Measurements from ENCODE around the gene ACTL6B.

Gene ACTL6B

DNA sequence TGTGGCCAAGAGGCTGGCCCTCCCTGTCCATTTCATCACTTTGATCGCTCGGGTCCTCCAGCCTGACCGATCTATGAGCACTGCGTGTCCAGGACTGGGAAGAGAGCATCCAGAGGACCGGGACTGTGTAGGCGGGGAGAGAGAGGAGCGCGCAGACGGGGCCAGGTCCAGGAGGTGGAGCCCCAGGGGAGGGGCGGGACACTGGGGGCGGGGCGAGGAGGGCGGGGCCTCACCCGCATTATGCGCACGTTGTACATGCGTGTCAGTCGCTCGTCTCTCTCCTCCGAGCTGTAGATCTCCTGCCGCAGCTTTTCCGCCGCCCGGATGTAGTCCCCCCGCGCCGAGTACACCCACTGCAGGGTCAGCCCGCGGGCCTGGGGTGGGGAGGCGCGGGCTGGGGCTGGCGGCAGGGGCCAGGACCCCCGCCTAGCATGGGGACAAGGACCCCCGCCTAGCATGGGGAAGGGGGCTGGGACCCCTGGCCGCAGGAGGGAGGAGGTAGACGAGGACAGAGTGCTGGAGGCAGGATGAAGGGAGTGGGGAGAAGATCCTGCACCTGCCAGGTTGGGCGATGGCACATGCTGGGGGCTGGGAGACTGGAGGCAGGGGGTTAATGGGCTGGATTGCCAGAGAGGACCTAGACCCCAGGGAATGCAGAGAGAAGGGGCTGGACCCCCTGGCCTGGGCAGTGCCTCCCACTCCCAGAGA, 29.6 kb downstream of the ACTL6B start:
- peak; percentile 80 for DNase-seq

GRCh38 chr7:100626055-100626454, 30.2 kb downstream of the ACTL6B start:
- no peak for DNase-seq

GRCh38 chr7:100623951-100624824, 32.1 kb downstream of the ACTL6B start:
- DNase-seq = no peak

- DNase-seq = no peak
These were observed 34.7 kb downstream of the ACTL6B start for GRCh38 chr7:100621554-100621953.

GRCh38 chr7:100620804-100621203, 35.4 kb downstream of the ACTL6B start:
- DNase-seq = no peak

DNA sequence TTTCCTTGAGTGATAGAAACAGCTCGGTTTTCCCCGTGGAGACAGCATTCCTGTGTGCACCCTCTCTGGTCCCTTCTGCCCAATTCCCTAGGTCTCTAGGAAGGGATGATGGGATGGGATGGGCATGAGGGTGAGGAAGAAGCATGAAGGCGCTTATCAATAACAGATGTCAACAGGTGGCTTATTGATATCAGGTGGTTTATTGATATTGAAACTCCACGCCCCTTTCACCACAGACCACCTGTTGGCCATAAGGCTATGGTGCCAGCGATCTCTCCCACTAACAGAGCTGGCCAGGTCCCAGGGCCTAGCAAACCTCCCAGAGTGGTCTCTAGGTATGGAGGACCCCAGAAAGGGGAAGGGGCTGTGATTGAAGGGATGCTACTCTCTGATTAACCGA, 36.0 kb downstream of the ACTL6B start:
- no peak for DNase-seq

DNA sequence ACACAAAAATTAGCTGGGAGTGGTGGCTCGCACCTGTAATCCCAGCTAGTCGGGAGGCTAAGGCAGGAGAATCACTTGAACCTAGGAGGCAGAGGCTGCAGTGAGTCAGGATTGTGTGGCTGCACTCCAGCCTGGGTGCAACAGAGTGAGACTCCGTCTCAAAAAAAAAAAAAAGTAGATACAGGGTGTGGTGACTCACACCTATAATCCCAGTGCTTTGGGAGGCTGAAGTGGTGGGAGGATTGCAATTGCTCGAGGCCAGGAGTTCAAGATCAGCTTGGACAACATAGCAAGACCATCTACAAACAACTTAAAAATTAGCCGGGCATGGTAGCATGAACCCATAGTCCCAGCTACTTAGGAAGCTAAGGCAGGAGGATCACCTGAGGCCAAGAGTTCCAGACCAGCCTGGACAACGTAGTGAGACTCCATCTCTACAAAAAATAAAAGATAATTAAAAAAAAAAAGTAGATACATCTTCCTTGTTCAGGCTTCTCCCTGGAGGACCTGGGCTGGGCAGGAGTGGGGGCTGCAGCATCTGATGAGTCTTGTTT, 41.9 kb downstream of the ACTL6B start:
- DNase-seq = no peak

- DNase-seq = no peak
These were observed 42.7 kb downstream of the ACTL6B start for GRCh38 chr7:100613412-100614175.

DNA sequence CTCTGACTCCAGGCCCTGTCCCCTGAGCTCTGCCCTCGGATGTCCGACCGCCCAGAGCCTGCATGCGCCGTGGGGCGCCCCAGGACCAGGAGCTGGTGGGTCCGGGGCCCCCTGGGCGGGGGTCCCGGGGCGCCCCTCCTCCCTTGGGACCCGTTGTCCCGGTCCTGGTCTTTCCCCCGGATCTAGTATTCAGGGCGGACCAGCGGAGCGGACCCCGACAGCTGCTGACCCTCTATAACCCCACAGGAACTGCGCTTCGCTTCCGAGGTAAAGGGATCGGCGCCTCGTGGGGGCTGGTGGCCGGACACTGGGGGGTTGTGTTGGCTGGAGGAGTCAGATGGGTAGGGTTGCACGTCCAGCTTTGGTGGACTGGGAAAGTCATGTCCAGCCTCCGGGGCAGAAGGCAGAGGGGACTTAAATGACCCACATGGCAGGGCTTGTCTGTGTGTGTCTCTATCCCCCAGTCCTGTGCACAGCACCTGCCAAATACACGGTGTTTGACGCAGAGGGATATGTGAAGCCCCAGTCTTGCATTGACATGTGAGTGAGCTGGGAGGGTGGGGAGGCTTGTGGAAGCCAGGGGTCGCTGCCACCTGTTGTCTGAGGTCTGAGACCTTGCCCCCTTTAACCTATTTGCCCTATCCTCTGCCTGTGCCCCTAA, 43.4 kb downstream of the ACTL6B start:
- DNase-seq = no peak

DNA sequence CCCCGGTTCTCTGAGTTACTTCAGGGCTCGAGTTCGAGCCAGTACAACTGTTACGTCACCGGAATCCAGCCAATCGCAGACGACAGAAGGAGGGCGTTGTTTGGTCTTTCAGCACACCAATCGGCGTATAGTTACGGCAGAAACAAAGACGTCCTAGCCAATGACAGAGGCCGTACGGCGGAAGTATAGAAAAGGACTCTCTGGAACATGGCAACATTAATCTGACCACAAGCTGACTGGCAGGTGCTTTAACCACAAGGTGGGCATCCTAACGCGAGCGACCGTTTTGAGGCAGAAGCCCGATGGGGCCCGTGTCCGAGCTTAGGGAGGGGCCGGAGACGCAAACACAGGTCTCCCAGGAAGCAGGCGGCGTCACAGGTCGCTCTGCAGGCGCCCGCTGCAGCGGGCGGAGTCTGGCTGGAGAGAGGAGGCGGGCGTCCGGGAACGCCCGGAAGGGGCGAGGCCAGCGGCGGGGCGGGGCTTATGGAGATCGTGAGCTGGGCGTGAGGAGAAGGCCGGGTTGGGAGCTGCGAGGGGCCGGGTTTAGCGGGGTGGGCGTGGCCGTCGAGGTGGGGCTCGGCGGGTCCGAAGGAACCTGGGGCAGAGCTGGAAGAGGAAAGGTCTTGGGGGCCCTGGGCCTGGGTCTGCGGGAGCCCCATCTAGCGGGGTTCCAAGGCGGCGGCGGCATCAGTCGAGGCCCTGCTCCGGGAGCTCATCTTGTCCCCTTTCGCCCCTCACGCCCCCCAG, 44.1 kb downstream of the ACTL6B start, which contains the start of gene MOSPD3:
Gene MOSPD3 (plus strand): TSS at position 558 of the 747 bp plus-strand sequence. CDS start 252 bp downstream, outside the sequence.
- peak; percentile 96 for DNase-seq

GRCh38 chr7:100609958-100610357, 46.3 kb downstream of the ACTL6B start:
- no peak for DNase-seq

DNA sequence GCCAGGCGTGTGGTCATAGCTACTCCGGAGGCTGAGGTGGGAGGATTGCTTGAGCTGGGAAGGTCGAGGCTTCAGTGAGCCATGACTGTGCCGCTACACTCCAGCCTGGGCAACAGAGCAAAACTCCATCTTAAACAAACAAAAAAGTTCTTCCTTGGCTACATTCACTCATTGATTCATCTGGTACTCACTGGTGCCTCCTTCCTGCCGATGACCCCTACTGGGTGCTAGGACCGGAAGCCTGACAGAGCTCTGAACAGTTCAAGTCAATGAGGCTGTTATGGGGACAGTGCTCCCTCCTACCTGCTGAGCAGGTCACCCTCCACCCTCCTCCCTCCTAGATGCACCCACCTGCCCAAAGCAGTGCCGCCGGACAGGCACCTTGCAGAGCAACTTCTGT, 49.1 kb downstream of the ACTL6B start:
- no peak for DNase-seq

DNA sequence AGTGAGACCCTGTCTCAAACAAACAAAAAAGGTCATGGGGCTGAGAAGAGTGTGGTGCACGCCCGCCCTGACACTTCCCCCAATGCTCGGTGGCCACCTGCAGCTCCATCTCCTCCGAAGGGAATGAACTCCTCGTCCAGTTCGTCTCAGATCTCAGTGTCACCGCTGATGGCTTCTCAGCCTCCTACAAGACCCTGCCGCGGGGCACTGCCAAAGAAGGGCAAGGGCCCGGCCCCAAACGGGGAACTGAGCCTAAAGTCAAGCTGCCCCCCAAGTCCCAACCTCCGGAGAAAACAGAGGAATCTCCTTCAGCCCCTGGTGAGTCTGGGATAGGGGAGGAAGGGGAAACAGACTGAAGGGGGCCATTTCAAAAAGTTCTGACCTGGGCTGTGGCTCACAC, 49.9 kb downstream of the ACTL6B start:
- DNase-seq = no peak

DNA sequence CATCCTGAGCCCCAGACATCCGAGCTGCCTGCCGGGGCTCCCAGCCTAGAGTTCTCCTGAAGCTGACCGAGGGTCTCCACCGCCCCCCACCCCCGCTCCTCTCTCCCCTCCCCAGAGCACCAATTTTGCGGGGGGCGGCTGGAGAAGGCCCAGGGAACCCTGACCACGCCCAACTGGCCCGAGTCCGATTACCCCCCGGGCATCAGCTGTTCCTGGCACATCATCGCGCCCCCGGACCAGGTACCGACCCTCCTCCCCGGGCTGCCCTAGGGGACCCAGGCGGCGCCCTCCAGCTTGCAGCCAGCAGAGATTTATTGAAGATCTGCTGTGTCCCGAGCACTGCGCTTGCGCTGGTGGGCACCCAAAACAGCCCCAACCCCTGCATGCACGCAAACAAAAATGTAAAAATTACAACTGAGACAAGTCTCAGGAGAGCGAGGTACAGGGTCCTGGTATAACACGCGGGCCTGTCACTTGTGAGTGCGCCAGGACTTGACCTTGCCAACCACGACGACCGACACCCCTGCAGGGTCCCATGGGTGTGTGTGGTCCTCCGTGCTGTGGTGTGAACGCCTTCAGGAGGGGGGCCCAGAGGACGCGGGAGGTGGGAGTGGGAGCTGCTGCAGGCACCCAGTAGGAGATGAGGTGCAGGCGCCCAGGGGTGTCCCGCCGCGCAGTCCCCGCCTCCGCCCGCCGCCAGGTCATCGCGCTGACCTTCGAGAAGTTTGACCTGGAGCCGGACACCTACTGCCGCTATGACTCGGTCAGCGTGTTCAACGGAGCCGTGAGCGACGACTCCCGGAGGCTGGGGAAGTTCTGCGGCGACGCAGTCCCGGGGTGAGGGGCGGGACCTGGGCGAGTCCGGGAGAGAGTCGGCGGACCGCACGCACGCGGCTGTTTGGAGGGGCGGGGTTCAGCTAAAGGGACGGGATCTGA, 51.0 kb downstream of the ACTL6B start:
- no peak for DNase-seq

DNA sequence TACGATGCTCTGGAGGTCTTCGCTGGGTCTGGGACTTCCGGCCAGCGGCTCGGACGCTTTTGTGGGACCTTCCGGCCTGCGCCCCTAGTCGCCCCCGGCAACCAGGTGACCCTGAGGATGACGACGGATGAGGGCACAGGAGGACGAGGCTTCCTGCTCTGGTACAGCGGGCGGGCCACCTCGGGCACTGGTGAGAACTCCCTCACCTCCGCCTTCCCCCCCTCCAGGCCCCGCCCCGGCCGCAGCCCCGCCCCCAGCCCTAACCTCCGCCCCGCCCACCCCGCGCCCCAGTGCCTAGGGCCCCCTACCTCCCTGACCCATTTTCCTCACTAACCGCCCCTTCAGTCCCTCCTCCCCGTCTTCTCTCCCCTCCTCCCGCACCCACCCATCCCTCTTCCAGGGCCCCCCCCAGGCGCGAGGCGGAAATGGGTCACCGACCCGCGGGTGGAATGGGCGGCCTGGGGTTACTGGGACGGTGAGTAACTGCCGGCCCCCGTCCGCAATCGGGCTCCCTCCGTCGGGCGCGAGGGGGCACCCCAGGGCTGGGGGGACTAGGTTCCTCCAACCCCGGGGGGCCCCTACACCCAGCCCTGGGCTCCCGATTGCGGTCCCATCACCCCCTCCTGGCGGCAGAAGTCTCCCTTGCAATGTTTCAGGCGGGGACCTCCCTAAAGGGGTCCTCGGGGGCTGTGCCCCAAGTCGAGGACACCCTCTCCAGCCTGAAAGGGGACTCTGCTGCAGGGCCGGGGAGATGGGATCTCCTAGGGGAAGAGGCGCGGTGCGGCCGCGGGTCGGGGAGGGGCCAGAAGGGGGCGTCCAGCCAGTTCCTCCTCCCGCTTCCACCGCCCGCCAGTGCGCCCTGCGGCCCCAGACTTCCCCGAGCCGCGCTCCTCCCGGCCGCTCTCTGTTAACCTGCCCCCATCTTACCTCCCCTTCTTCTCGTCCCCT, 51.9 kb downstream of the ACTL6B start:
- peak; percentile 47 for DNase-seq

GRCh38 chr7:100603726-100604027, 52.6 kb downstream of the ACTL6B start:
- no peak for DNase-seq

DNA sequence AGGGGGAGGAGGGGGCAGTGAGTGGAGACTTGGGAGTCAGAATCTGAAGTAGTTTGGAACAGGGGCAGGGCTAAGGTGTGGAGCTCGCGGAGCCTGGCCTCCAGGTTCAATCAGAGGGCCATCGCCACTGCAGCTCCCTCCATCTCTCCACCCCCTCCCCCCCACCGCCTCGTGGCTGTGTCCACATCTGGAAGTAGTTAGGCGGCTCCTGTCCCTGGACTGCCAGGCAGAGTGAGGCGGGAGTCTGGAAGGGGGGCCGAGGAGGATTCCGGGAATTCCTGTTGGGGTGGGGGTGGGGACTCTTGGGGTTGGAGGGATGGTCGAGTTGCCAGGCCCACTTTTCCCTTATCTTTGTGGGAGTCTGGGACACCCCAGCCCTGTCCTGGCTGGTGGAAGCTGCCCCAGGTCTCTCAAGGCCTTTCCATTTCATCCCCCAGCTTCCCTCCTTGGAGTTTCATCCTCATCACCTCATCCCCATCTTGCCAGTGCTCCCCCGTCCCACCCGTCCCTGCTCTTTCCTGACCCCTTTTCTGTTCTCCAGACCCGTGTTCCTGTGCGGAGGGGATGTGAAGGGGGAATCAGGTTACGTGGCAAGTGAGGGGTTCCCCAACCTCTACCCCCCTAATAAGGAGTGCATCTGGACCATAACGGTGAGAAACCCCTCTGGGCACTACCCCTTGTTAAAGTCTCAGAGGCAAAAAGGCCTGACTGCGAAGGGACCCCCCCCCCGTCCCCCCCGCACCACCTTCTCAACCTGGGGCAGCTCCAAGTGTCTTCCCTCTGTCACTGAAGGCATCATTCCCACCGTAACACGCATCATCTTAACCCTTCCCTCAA, 53.1 kb downstream of the ACTL6B start:
- DNase-seq = no peak

DNA sequence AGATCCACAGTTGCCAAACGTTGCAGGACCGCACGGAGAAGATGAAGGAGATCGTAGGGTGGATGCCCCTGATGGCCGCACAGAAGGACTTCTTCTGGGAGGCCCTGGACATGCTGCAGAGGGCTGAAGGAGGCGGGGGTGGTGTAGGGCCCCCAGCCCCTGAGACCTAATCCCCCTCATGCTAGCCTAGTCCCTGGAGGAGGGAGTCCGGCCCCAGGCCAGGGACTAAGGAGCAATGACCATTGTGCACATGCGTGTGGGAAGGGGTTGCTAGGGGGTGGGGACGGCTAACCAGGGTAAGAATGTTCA, 55.6 kb downstream of the ACTL6B start:
- DNase-seq = no peak
